AG09319 (cell line): Measurements from ENCODE around the gene NADSYN1.

Experiments
- DNase-seq: peaks from one replicate; pipeline ENCODE4 v3.0.0-alpha.2; 2010; ENCODE audit warnings: low read depth; ENCODE audit errors: extremely low read depth
- CTCF ChIP-seq: IDR thresholded peaks from 2 replicates; pipeline ENCODE4 v1.5.1; 2011; ENCODE audit warnings: low read depth, mild to moderate bottlenecking, inconsistent platforms, low read length, moderate library complexity

The NADSYN1 gene

GRCh38 chr11:71542879-71543777 lies 90.1 kb downstream of the NADSYN1 start:
- TF ChIP-seq CTCF = no peak
- no peak for DNase-seq

- no peak for TF ChIP-seq CTCF
- no peak for DNase-seq
These were observed 90.9 kb downstream of the NADSYN1 start for GRCh38 chr11:71543866-71544265.

GRCh38 chr11:71544525-71545214 lies 91.7 kb downstream of the NADSYN1 start:
- TF ChIP-seq CTCF = no peak

GRCh38 chr11:71545405-71545966 lies 92.5 kb downstream of the NADSYN1 start:
- no peak for TF ChIP-seq CTCF
- no peak for DNase-seq

More at GRCh38 chr11:71544525-71545214, 91.7 kb downstream of the NADSYN1 start:
- DNase-seq = no peak

- TF ChIP-seq CTCF = no peak
- no peak for DNase-seq
These were observed 95.1 kb downstream of the NADSYN1 start, which contains the start of gene KRTAP5-9 for GRCh38 chr11:71548120-71548519. TSS of gene KRTAP5-9 (plus strand) at chr11:71548420. CDS start at chr11:71548658, 238 bp downstream.

- DNase-seq = no peak
- TF ChIP-seq CTCF = no peak
These were observed 95.7 kb downstream of the NADSYN1 start for GRCh38 chr11:71548716-71549151.
